Stimulated activated CD4-positive, alpha-beta T cell treated with anti-CD3 and anti-CD28 coated beads, TNF-alpha, amount 100 ng/mL, for 48 hours (primary cell): ENCODE data around the gene KRT72.

Experiments used
- DNase-seq, 3 donors: peaks; one replicate each; pipeline ENCODE4 v3.0.0-alpha.2; 2020; ENCODE audit warnings: low read depth in 3 of 3

The KRT72 gene

DNA sequence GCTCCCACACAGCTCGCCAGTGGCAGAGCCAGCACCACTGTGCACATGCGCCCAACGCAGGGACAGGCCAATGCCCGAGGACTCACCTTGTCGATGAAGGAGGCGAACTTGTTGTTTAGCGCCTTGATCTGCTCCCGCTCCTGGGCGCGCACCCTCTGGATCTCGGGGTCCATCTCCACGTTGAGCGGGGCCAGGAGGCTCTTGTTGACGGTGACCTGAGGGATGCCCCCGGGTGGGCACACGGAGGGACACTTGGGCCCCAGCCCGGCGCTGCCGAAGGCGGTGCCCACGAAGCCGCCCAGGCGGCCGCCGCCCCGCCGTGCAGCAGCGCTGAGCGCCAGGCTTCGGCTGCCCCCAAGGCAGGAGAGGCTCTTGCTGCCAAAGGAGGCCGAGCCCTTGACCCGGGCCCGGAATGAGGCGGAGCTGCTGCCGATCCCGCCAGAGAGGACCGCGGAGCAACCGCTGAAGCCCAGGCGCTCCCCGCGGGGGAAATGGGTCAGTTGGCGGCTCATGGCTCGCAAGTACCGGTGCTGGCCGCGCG, at the start of gene KRT72:
Gene KRT72 (minus strand): TSS at position 523 of the 541 bp plus-strand sequence. CDS start 11 bp downstream, at position 512.
- no peak for DNase-seq

- no peak for DNase-seq
Measured at GRCh38 chr12:52650520-52651081, 49.3 kb upstream of the KRT72 start.

GRCh38 chr12:52649066-52649465, 47.8 kb upstream of the KRT72 start:
- no peak for DNase-seq

GRCh38 chr12:52648012-52648550, 46.8 kb upstream of the KRT72 start:
- no peak for DNase-seq

GRCh38 chr12:52647601-52648000, 46.3 kb upstream of the KRT72 start:
- no peak for DNase-seq

DNA sequence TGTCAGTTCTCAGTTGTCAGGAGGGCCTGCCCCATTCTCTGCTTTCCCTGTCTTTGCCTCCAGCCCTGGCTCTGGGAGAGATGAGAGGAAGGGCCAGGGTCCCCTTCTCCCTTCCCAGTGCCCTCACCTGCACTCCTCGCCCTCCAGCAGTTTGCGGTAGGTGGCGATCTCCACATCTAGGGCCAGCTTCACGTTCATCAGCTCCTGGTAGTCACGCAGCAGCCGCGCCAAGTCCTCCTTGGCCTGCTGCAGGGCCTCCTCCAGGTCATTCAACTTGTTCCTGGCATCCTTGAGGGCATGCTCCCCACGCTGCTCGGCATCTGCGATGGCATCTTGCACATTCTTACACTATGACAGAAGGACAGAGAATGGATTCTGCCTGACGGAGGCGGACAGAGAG, 45.4 kb upstream of the KRT72 start:
- no peak for DNase-seq

DNA sequence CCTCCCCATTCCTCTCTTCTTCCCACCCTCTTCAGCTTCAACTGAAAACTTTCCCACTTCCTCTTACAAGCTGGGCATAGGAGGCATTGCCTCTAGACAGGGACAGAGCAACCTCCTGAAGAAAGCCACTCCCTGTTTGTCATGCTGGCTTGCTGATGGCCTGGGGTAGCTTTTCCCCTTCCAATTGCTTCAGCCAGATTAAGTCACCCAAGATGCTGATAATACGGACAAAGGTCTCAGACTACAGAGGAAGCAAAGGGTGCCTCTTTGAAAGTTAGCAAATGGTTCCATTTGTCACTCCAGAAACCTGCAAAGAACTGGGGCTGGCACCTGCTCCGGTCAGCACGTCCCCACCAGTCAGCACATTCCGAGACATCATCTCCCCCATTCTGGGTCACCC, 44.7 kb upstream of the KRT72 start:
- DNase-seq: no peak

DNA sequence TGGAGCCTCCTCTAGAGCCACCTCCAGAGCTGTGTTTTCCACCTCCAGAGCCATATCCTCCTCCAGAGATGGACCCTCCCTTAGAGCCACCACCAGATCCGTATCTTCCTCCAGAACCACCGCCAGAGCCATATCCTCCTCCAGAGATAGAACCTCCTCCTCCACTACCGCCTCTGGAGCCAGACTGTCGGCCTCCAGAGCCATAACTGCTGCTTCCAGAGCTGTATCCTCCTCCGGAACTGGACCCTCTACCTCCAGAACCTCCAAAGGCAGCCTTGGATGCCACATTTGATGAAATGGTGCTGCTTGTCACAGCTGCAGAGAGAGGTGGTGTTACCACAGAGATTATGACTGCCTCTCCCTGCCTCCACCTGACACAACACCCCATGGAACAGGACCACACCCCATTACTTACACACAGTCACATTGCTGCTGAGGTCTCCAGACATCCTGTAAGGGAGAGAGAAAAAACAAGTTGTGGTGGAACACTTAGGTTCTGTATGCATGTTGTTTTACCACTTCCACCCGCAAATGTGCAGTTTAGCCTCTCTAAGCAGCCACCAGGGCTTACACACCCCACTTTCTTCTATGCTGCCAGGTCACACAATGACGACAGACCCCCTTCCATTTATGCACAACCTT, 44.0 kb upstream of the KRT72 start:
- no peak for DNase-seq

- no peak for DNase-seq
Measured at GRCh38 chr12:52644078-52644415, 42.8 kb upstream of the KRT72 start.

- no peak for DNase-seq
Measured at GRCh38 chr12:52643233-52644077, 42.2 kb upstream of the KRT72 start.

DNA sequence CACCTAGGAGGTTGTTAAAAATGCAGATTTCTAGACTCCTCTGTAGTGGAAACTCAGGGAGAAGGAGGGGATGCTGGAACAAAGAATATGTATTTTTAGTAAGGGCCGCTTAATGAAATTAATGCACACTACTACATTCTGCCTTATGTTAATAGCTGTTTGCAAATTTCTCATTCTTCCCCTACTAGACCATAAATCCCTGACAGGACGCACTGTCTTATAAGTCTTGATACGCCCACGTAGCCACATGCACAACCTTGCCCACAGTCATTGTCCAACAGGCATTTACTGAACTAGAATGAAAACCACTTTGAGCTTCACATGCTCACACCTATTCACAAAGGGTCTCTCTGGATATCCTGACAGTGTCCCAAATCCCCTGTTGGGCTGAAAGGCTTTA, 40.2 kb upstream of the KRT72 start:
- no peak for DNase-seq

- DNase-seq: no peak
Measured at GRCh38 chr12:52637299-52637698, 36.0 kb upstream of the KRT72 start.

DNA sequence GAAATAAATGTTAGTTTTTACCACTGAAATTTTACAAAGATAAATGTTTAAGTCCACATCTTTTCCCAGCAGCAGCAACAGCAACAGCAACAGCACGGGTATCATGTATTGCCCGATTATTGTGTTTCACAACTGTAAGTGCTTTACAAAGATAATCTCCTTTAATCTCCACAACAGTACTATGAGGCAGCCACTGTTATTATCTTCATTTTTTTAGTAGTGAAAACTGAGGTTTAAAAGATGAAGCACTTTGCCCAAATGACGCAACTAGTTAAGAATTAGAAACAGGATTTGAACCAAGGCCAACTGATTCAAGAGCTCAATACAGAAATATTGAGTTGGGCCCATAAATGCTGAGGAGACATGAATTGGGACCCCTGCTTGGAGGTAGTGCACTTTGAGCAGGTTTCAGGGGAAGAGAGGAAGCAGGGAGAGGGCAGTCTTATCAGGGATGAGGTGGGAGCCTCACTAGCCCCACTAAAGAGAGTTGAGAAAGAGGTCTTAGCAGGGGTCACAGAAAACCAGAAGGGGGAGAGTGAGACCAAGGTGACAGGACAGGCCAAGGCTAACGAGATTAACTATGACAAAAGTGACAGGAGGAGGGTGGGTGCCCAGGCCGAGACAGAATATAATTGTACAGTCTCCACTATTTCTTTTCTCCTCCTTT, 35.5 kb upstream of the KRT72 start:
- DNase-seq: no peak

DNA sequence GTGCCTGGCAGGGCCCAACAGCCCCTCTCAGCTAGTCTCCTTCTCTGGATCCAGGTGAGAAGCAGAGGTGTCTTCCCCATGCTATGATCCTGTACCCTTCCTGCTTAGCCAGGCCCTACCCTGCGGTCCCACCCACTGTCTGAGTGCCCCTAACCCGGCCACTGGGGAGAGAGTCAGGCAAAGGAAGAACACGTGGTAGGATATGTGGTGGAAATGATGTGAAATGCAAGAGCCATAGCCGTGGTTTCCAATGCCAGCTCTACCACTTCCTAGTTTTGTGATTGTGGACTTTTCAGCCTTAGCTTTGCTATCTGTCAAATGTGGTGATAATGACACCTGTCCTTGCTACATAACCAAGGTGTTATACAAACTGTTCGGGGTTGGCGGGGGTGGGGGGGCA, 34.9 kb upstream of the KRT72 start:
- DNase-seq: no peak

DNA sequence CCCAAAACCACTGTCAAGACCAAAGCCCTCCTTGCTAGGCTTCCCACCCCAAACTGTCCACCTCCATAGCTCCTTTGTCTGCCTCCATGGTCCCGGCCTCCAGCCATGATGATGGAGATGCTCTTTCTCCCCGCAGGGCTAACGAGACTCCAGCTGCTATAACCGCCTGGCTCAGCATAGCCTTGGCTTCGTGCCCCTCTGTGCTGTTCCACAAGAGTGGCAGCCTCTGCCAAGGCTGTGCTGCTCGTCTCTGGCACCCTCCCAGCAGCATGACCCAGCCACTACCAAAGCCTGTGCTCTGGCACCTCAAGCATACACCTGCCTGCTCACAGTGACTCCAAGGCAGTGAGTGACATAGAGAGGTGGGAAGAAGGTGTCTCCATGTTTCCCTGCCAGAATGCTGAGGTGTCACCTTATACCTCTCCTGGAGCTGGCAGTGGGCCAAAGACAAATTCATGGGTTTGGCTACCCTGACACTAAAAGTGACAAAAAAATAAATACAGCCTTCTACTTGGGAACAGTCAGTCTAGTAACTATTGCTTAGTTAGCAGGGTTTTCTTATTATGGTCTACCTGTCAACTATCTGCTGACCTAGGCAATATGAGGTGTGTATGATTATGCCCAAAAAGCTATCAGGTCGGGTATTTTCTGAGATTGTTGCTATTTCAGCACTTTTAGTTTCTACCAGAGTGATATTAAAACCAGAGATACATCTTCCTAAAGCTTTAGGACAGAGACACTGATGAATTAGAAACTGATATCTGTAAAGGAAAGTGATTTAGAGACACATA, 33.2 kb upstream of the KRT72 start:
- no peak for DNase-seq

- DNase-seq: no peak
Measured at GRCh38 chr12:52633383-52633782, 32.1 kb upstream of the KRT72 start.

GRCh38 chr12:52632656-52633055, 31.4 kb upstream of the KRT72 start:
- DNase-seq: no peak

DNA sequence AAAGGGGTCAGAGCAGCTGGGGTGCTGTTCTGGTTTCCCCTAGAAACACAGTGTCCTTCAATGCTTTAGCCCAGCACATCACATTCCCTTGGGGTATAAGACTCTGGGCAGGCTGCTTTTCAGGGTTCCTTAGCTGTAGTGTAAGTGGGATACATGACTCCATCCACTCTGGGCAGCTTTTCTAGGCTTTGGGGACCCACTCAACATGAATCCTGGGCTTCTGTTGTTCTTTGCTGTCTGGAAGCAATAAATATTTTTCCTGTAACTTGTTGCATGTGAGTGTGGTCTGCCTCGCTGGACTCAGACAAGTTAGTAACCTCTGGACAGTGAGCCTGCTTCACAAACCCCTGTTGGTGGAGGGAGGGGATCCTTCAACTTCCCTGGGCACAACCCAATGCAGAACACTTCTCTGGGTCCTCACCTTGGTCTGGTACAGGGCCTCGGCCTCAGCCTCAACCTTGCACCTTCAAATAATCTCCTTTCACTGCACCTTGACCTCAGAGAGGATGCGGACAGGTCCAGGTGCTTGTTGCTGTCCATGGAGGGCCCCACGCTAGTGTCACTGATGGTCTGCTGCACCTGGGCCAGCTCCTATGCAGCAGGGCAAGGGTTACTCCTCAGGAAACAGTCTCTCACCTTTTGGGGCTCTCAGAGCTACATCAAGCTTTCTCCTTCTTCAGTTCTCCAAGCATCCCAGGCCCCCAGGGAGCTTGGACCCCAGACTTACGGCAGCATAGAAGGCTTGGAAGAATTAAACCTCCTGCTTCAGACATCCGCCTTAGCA, 30.6 kb upstream of the KRT72 start:
- no peak for DNase-seq

- no peak for DNase-seq
Measured at GRCh38 chr12:52631264-52631663, 30.0 kb upstream of the KRT72 start.

DNA sequence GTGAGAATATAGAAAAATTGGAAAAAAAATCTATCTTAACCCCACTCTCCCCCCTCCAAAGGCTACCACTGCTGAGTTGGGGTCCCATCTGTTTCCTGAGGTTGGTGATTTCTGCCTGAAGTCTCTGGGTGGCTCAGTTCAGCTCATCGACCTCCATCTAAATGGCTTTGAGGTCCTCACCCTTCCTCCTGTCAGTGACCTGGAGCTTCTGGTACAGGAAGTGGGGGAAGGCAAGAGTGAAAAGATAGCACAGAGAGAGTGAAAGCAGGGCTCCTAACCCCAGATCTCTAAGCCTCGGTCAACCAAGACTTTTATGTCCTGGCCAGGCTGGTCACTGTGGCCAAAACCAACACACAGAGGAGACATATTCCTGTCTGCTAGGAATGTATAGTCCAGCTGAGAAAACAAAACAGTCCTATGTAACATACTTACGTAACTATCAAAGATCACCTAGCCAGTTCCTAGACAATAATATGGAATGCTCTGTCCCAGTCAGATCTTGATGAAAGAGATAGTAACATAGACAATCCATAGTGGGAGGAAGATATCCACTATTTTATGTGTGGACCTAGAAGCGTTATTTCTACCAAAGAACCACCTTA, 29.4 kb upstream of the KRT72 start:
- no peak for DNase-seq
